Ascending aorta (tissue), 2 donors: ENCODE results near the gene IZUMO1. TPM values are rescaled to one million over a fixed set of nuclear protein-coding genes. Genes with fewer than 3 reads are reported as not detected.

ENCODE experiments used
- DNase-seq, 2 donors: peaks; one replicate each; pipeline ENCODE4 v3.0.0-alpha.2; 2019; ENCODE audit warnings: low spot score in 2 of 2
- H3K27ac ChIP-seq, 2 donors: fragments of 200-600 bp; sonication (generic); one replicate each; pipeline ENCODE4 v1.5.1; 2016 to 2017; ENCODE audit warnings: mild to moderate bottlenecking in 1 of 2
- H3K27me3 ChIP-seq: fragments of 200-600 bp; sonication (generic); one replicate; pipeline ENCODE4 v1.5.1; 2017
- H3K36me3 ChIP-seq, 2 donors: fragments of 200-600 bp; sonication (generic); one replicate each; pipeline ENCODE4 v1.5.1; 2016
- H3K4me1 ChIP-seq, 2 donors: fragments of 200-600 bp; sonication (generic); one replicate each; pipeline ENCODE4 v1.5.1; 2016 to 2017; ENCODE audit warnings: mild to moderate bottlenecking in 1 of 2
- H3K4me3 ChIP-seq, 2 donors: fragments of 200-600 bp; sonication (generic); one replicate each; pipeline ENCODE4 v1.5.1; 2016 to 2017; ENCODE audit warnings: mild to moderate bottlenecking in 1 of 2
- H3K9me3 ChIP-seq, 2 donors: fragments of 200-600 bp; sonication (generic); one replicate each; pipeline ENCODE4 v1.5.1; 2016
- CTCF ChIP-seq, 3 experiments: fragments of 200-600 bp in 2 of 3; fragments of 450-650 bp in 1 of 3; sonication (generic) in 2 of 3; IDR thresholded peaks; one replicate each; pipeline ENCODE4 v1.5.1; 2016 to 2019; ENCODE audit warnings: antibody characterized with exemption in 3 of 3, mild to moderate bottlenecking in 1 of 3, moderate library complexity in 1 of 3
- intact Hi-C: fragments of 100-400 bp; cut with DNase I; formaldehyde crosslinking; loops from one replicate; pipeline ENCODE4 v1.15.1; 2023
- total RNA-seq: library from RNA; depleted of rRNA; stranded (reverse); fragments of >200 nt; gene quantifications from one replicate; pipeline ENCODE4 v1.1.0, GENCODE V29; 2016

The IZUMO1 gene
- total RNA-seq, 1 donor from 2014 or later: not detected

GRCh38 chr19:48708471-48708870 lies 38.2 kb downstream of the IZUMO1 start:
- intact Hi-C loops: no loop called here
- no peak for DNase-seq
- no peaks in the 10 kb centered on the region for H3K27me3 ChIP-seq
- peaks cover 0 to 2% of the 10 kb centered on the region in 2 donors for H3K36me3 ChIP-seq
- no peaks in the 10 kb centered on the region for H3K9me3 ChIP-seq
- H3K4me3 ChIP-seq: no peak overlapping the region
- peaks cover 2 to 3% of the 10 kb centered on the region in 2 donors for H3K4me1 ChIP-seq
- TF ChIP-seq CTCF (IDR thresholded peaks at IDR 0.05): no peak
- H3K27ac ChIP-seq: no peak overlapping the region

- H3K36me3 ChIP-seq: peaks cover 4 to 8% of the 10 kb centered on the region in 2 donors
- H3K9me3 ChIP-seq: no peaks in the 10 kb centered on the region
- no peak for TF ChIP-seq CTCF (IDR thresholded peaks at IDR 0.05)
- no peaks in the 10 kb centered on the region for H3K27me3 ChIP-seq
- DNase-seq: no peak
- no peak overlapping the region for H3K27ac ChIP-seq
- H3K4me3 ChIP-seq: no peak overlapping the region
- H3K4me1 ChIP-seq: no peaks in the 10 kb centered on the region
- intact Hi-C loops: no loop called here
Observed at GRCh38 chr19:48705431-48705830, 41.3 kb downstream of the IZUMO1 start.

- Histone ChIP-seq H3K27ac (no peak overlapping the region), H3K9me3 (no peaks in the 10 kb centered on the region)
Observed at GRCh38 chr19:48703316-48703715, 43.4 kb downstream of the IZUMO1 start.

GRCh38 chr19:48702701-48703100 lies 44.0 kb downstream of the IZUMO1 start:
- H3K4me1 ChIP-seq: no peaks in the 10 kb centered on the region
- H3K36me3 ChIP-seq: peaks cover 4 to 8% of the 10 kb centered on the region in 2 donors
- no peaks in the 10 kb centered on the region for H3K9me3 ChIP-seq
- no peak overlapping the region for H3K27ac ChIP-seq
- intact Hi-C loops: no loop called here
- no peaks in the 10 kb centered on the region for H3K27me3 ChIP-seq
- no peak for TF ChIP-seq CTCF (IDR thresholded peaks at IDR 0.05)
- no peak overlapping the region for H3K4me3 ChIP-seq
- no peak for DNase-seq

More at GRCh38 chr19:48703316-48703715, 43.4 kb downstream of the IZUMO1 start:
- H3K4me1 ChIP-seq: no peaks in the 10 kb centered on the region
- no peak for DNase-seq
- no peak overlapping the region for H3K4me3 ChIP-seq
- intact Hi-C loops: no loop called here
- no peak for TF ChIP-seq CTCF (IDR thresholded peaks at IDR 0.05)
- peaks cover 4 to 8% of the 10 kb centered on the region in 2 donors for H3K36me3 ChIP-seq
- H3K27me3 ChIP-seq: no peaks in the 10 kb centered on the region

GRCh38 chr19:48698046-48698445 lies 48.7 kb downstream of the IZUMO1 start:
- Histone ChIP-seq H3K36me3 (peaks cover 4% of the 10 kb centered on the region in 2 donors), H3K9me3 (no peaks in the 10 kb centered on the region), H3K27ac (no peak overlapping the region), H3K27me3 (no peaks in the 10 kb centered on the region), H3K4me3 (no peak overlapping the region), H3K4me1 (no peaks in the 10 kb centered on the region)
- DNase-seq: no peak
- intact Hi-C loops: no loop called here
- no peak for TF ChIP-seq CTCF (IDR thresholded peaks at IDR 0.05)
